ENCODE measurements around the gene NOS1. TPM values are rescaled to one million over a fixed set of nuclear protein-coding genes. Genes with fewer than 3 reads are reported as not detected.

The NOS1 gene
- total RNA-seq, 1 donor from 2014 or later, result 4.9 TPM

GRCh38 chr12:117365049-117365616 lies 3.7 kb upstream of the NOS1 start:
- DNase-seq (ENCODE audit: low spot score in 2 of 2) (no peak), FAIRE-seq (no peak)

- DNase-seq (ENCODE audit: low spot score in 2 of 2), result no peak
- no peak for FAIRE-seq
Observed at GRCh38 chr12:117363953-117364486, 2.6 kb upstream of the NOS1 start.

- DNase-seq (ENCODE audit: low spot score in 2 of 2), result no peak
- FAIRE-seq, result no peak
Observed at GRCh38 chr12:117363056-117363662, 1.7 kb upstream of the NOS1 start.

GRCh38 chr12:117362391-117362790 lies 965 bp upstream of the NOS1 start:
- FAIRE-seq (no peak), DNase-seq (ENCODE audit: low spot score in 2 of 2) (no peak)

- no peak for DNase-seq (ENCODE audit: low spot score in 2 of 2)
- no peak for FAIRE-seq
Observed at GRCh38 chr12:117361905-117362304, 479 bp upstream of the NOS1 start.

- DNase-seq (ENCODE audit: low spot score in 2 of 2), result peak in 1 of 2 donors; percentile 39
- FAIRE-seq, result no peak
Observed at GRCh38 chr12:117360551-117361346, 677 bp downstream of the NOS1 start.

GRCh38 chr12:117360222-117360550 lies 1.2 kb downstream of the NOS1 start:
- DNase-seq (ENCODE audit: low spot score in 2 of 2) (no peak), FAIRE-seq (no peak)

- DNase-seq (ENCODE audit: low spot score in 2 of 2), result no peak
- no peak for FAIRE-seq
Observed at GRCh38 chr12:117359029-117359845, 2.2 kb downstream of the NOS1 start.

- FAIRE-seq (no peak), DNase-seq (ENCODE audit: low spot score in 2 of 2) (no peak)
Observed at GRCh38 chr12:117356048-117356447, 5.4 kb downstream of the NOS1 start.

GRCh38 chr12:117352883-117353282 lies 8.5 kb downstream of the NOS1 start:
- DNase-seq (ENCODE audit: low spot score in 2 of 2), result no peak
- no peak for FAIRE-seq

GRCh38 chr12:117352206-117352605 lies 9.2 kb downstream of the NOS1 start:
- no peak for FAIRE-seq
- peak in 1 of 2 donors; percentile 27 for DNase-seq (ENCODE audit: low spot score in 2 of 2)

GRCh38 chr12:117350140-117350539 lies 11.3 kb downstream of the NOS1 start:
- FAIRE-seq, result no peak

GRCh38 chr12:117347588-117347987 lies 13.8 kb downstream of the NOS1 start:
- no peak for DNase-seq (ENCODE audit: low spot score in 2 of 2)
- no peak for FAIRE-seq

More at GRCh38 chr12:117350140-117350539, 11.3 kb downstream of the NOS1 start:
- DNase-seq (ENCODE audit: low spot score in 2 of 2), result no peak

GRCh38 chr12:117344716-117345115 lies 16.7 kb downstream of the NOS1 start:
- DNase-seq (ENCODE audit: low spot score in 2 of 2) (no peak), FAIRE-seq (no peak)

- FAIRE-seq (no peak), DNase-seq (ENCODE audit: low spot score in 2 of 2) (no peak)
Observed at GRCh38 chr12:117343849-117344248, 17.6 kb downstream of the NOS1 start.

- DNase-seq (ENCODE audit: low spot score in 2 of 2) (no peak), FAIRE-seq (no peak)
Observed at GRCh38 chr12:117343296-117343695, 18.1 kb downstream of the NOS1 start.

GRCh38 chr12:117342682-117343081 lies 18.7 kb downstream of the NOS1 start:
- DNase-seq (ENCODE audit: low spot score in 2 of 2), result no peak
- FAIRE-seq, result no peak

GRCh38 chr12:117342247-117342646 lies 19.2 kb downstream of the NOS1 start:
- DNase-seq (ENCODE audit: low spot score in 2 of 2), result no peak
- no peak for FAIRE-seq

- FAIRE-seq (no peak), DNase-seq (ENCODE audit: low spot score in 2 of 2) (no peak)
Observed at GRCh38 chr12:117339104-117339503, 22.3 kb downstream of the NOS1 start.

- no peak for DNase-seq (ENCODE audit: low spot score in 2 of 2)
- FAIRE-seq, result no peak
Observed at GRCh38 chr12:117334855-117335587, 26.4 kb downstream of the NOS1 start.
